ENCODE results near the gene HLA-DPB1. TPM values are rescaled to one million over a fixed set of nuclear protein-coding genes. Genes with fewer than 3 reads are reported as not detected.

HLA-DPB1 gene
- total RNA-seq, 1 donor from 2014 or later: 94.8 TPM

- Histone ChIP-seq H3K27ac (no peak overlapping the region), H3K9me3 (no peaks in the 10 kb centered on the region), H3K36me3 (no peaks in the 10 kb centered on the region), H3K4me3 (peak overlapping the region in 1 of 2 donors; percentile 2), H3K4me1 (no peaks in the 10 kb centered on the region), H3K27me3 (no peaks in the 10 kb centered on the region)
- TF ChIP-seq CTCF (IDR thresholded peaks at IDR 0.05): no peak
- intact Hi-C loops (cut with DNase I): no loop called here
- DNase-seq (ENCODE audit: extremely low spot score in 2 of 2): no peak
These were observed 4.2 kb upstream of the HLA-DPB1 start for GRCh38 chr6:33071569-33071968.

- intact Hi-C loops (cut with DNase I): no loop called here
- TF ChIP-seq CTCF (IDR thresholded peaks at IDR 0.05) (no peak), POLR2AphosphoS5 (IDR thresholded peaks at IDR 0.05; ENCODE audit: insufficient read depth in 1 of 2, low read depth in 1 of 2) (no peak), POLR2A (IDR thresholded peaks at IDR 0.05) (no peak)
These were observed 3.2 kb upstream of the HLA-DPB1 start for GRCh38 chr6:33072508-33073100.

DNA sequence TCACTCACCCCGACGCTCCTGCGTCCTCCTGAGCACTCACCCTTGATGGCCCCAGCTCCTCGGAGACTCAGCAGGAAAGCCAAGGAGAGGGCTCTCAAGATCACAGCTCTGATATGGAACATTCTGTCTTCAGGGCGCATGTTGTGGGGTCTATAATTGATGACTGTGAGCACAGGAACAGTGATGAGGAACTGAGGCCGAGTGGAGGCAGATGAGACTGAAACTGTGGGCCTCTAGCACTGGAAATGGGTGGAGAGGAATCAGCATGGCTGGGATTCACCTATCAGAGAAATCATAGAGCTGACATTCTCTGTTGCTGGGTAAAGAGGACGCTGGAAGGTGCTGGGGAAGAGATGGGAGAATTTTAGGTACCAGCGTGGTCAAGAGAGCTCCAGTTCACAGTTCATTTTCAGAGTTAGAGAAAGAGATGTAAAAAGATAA, 2.3 kb upstream of the HLA-DPB1 start, which contains the start of gene HLA-DPA1:
HLA-DPA1 (minus strand) TSS at position 219 of the 441 bp plus-strand sequence.
- Histone ChIP-seq H3K27me3 (no peaks in the 10 kb centered on the region), H3K9me3 (no peaks in the 10 kb centered on the region), H3K27ac (peak within 1 kb of the TSS; percentile 45), H3K4me3 (peak within 1 kb of the TSS; percentile 31 to 35), H3K4me1 (no peaks in the 10 kb centered on the region), H3K36me3 (no peaks in the 10 kb centered on the region)
- intact Hi-C loops (cut with DNase I): no loop called here
- TF ChIP-seq CTCF (IDR thresholded peaks at IDR 0.05) (no peak), POLR2AphosphoS5 (IDR thresholded peaks at IDR 0.05; ENCODE audit: insufficient read depth in 1 of 2, low read depth in 1 of 2) (peak; percentile 21 to 40), POLR2A (IDR thresholded peaks at IDR 0.05) (peak in 1 of 2 donors; percentile 46)
- DNase-seq (ENCODE audit: extremely low spot score in 2 of 2): no peak

More at GRCh38 chr6:33072508-33073100, 3.2 kb upstream of the HLA-DPB1 start:
- Histone ChIP-seq H3K4me1 (no peaks in the 10 kb centered on the region), H3K4me3 (peak overlapping the region in 1 of 2 donors; percentile 31), H3K36me3 (no peaks in the 10 kb centered on the region), H3K27ac (no peak overlapping the region), H3K27me3 (no peaks in the 10 kb centered on the region), H3K9me3 (no peaks in the 10 kb centered on the region)
- DNase-seq (ENCODE audit: extremely low spot score in 2 of 2): no peak

GRCh38 chr6:33075208-33075567, 602 bp upstream of the HLA-DPB1 start:
- H3K4me1 ChIP-seq: no peaks in the 10 kb centered on the region
- no peaks in the 10 kb centered on the region for H3K36me3 ChIP-seq
- TF ChIP-seq POLR2AphosphoS5 (IDR thresholded peaks at IDR 0.05; ENCODE audit: insufficient read depth in 1 of 2, low read depth in 1 of 2) (no peak), POLR2A (IDR thresholded peaks at IDR 0.05) (no peak)
- intact Hi-C loops (cut with DNase I): no loop called here
- no peak for DNase-seq (ENCODE audit: extremely low spot score in 2 of 2)
- H3K9me3 ChIP-seq: no peaks in the 10 kb centered on the region
- no peak overlapping the region for H3K4me3 ChIP-seq
- H3K27me3 ChIP-seq: no peaks in the 10 kb centered on the region
- peak overlapping the region; percentile 54 for H3K27ac ChIP-seq

DNA sequence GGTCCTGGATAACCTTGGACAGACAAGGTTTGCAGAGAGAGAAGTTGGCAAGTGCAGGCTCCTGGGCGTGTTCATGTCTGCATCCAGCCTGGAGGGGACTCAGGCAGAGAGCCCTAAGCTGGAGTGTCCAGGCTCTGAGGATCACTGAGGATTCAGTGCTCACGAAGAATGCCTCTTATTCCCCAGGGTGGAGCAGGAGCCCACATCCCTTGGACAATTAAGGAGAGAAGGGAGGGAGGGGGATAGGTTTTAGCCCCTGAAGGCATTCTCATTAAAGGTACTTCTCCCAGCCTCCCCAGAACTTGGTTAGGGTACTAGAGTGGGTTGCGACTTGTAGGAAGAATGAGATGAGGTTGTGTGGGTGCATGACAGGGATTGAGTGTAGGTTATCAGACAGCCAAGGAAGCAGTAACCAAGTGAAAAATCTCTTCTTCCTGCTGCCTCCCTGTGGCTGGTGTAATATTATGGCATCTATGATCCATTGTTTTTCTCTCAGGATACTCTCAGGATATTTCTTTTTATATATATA, 680 bp downstream of the HLA-DPB1 start:
- peaks cover 8% of the 10 kb centered on the region for H3K4me1 ChIP-seq
- no peak for DNase-seq (ENCODE audit: extremely low spot score in 2 of 2)
- intact Hi-C loops (cut with DNase I): no loop called here
- no peak for TF ChIP-seq POLR2AphosphoS5 (IDR thresholded peaks at IDR 0.05; ENCODE audit: insufficient read depth in 1 of 2, low read depth in 1 of 2)
- no peak for TF ChIP-seq POLR2A (IDR thresholded peaks at IDR 0.05)
- TF ChIP-seq CTCF (IDR thresholded peaks at IDR 0.05): no peak
- no peaks in the 10 kb centered on the region for H3K9me3 ChIP-seq
- no peaks in the 10 kb centered on the region for H3K36me3 ChIP-seq
- H3K4me3 ChIP-seq: peak overlapping the region; percentile 28 to 36
- peak overlapping the region; percentile 61 for H3K27ac ChIP-seq
- H3K27me3 ChIP-seq: no peaks in the 10 kb centered on the region

Measured in vagina (tissue), 2 donors.